Right forelimb (tissue), 1 donor: Measurements from ENCODE around the gene LRR1.
A peak's percentile ranks its signal among the peaks of the same experiment; 100 is the strongest.
"Not testable (repeated sequence)": the region's sequence is repeated elsewhere in the genome, so short reads cannot be mapped to it uniquely, and the experiment has no call there.

Experiments used
- DNase-seq: peaks from one replicate; pipeline ENCODE4 v3.0.0-alpha.2; 2018

The LRR1 gene

DNA sequence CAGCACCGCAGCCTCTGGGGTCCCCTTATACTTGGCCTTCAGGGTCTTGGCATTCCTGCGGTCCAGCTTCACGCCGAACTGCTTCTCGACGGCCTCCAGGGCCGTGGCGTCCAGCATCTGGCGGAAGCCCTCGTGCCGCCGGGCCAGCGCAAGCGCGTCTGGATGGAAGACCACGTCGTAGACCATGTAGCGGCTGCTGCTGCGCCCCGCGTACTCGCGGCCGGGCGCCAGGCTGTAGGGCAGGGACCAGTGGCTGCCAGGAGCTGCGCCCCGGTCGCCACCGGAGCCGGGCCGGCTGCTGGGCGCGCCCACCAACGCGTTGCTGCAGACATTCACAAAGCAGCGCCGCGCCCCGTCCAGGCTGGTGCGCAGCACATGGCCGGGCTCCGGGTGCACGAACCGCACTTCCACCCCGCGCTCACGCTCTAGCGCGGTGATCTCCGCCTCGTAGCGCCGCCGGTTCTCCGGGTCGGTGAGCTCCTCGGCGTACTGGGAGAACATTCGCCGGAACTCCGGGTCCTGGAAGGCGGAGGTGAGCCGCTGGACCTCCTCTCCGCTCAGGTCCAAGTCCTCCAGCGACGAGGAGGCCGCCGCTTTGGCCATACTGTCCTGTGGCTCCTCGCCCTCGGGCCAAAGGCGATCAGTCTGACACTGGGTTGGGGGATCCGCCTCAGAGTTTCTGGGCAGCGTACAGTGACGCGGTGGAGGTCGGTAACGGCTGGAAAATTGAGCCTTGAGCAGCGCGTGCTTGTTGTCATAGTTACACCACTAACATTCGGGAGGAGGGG, 36.0 kb downstream of the LRR1 start, which contains the start of gene DNAAF2:
TSS of gene DNAAF2 (minus strand) at position 698 of the 788 bp plus-strand sequence. CDS start at position 603, 95 bp downstream.
- DNase-seq: peak; percentile 80

DNA sequence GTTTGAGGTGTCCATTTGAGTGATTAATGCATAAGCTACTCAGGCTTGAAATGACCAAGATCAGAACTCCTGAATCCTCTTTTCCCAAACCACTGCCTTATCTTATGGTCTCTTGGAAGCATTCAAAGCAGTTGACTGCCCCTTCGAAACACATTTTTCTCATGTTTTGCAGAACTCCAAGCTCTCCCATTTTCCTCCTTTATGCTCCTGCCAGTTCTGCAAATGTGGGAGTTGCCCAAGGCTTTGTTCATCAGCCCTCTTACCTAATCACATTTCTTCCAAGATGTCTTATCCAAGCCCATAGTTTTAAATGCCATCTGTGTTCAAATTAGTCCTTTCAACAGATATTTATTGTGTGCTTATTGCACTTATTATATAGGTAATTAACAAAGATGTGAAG, 38.1 kb downstream of the LRR1 start:
- DNase-seq: no peak

DNA sequence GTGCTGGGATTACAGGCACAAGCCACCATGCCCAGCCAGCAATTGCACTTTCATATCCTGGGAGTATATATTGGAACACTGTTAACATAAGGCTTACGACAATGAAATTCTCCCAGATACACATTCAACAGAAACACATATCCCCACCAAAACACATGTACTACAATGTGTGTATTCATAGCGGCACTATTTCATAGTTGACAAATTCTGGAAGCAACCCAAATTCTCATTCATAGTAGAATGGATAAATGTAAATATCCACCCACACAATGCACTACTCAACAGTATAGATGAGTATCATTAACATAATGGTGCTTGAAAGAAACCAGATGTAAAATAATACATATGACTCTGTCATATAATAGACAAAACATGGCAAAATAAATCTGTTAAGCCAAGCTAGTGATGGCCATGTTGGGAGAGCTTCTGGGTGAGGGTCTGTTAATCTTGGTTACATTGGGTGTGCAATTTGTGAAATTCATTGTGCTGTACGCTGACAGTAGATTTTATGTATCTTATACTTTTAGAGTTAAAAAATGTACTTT, 38.9 kb downstream of the LRR1 start:
- no peak for DNase-seq

DNA sequence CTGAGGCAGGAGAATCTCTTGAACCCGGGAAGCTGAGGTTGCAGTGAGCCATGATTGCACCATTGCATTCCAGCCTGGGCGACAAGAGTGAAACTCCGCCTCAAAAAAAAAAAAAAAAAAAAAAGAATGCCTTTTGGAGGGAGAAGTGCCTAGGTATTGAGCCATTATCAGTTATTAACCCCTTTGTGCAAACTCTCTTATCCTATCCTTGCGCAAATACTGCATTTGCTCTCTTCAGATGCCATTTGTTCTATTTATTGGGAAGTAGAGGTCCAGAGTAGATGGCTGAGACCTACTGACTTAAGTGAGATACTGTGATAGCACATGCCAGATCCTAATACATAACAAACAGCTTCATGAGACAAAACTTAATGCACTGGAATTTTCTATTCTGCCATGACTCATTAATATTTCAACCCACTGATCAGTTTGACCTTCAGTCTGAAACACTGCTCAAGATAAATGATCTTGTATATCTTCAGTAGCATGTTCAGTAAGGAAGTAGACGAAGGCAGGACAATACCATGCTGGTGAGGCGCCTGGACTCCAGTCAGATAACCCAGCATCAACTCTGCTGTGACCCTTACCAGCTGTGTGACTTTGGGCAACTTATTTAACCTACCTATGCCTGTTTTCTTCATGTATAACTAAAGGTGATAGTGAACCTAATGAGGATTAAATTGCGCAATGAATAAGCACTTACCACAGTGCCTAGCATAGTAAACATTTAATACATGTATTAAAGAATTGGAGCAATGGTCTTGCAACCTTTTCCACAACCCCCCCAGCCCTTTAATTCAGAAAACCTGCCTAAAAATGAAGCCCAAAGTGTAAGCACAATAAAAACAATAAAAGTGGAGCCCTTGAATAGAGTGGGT, 42.0 kb downstream of the LRR1 start:
- DNase-seq: no peak

DNA sequence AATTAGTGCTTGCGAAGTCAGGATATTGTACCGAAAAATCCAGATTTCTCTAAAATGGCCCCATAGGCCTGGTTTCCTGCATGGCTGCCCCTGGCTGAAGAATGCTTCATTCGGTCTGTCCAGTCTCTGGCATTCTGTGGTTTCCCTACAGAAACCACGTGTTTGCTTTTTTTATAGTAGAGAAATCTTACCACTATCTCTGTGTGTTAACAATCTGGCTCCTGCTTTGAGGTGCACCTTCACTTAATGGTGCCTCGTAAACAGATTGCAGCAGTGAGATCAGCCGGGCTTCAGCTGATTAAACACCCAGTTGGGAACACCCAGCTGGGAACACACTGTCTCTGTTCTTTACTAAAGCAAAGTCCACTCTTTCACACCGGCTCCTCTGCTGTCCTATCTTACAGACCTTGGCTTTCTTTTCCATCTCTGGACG, 43.0 kb downstream of the LRR1 start:
- DNase-seq: no peak

DNA sequence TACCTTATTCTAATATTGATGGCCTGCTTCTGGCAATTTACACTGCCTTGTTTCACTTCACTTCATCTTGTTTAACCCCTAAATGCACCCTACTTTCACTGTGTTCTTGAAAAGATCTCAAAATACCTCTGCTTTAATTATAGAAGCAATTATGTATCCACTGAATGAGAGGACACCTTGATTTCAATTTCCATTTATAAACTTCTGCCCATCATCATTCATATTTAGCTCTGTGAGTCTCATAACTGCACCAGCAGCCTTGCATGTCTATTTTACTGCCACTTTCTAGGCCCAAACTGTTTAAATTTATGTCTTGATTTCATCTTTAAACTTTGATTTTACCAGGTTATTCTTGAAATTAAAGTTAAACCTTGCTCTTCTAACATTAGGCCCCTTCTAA, 43.4 kb downstream of the LRR1 start:
- no peak for DNase-seq

DNA sequence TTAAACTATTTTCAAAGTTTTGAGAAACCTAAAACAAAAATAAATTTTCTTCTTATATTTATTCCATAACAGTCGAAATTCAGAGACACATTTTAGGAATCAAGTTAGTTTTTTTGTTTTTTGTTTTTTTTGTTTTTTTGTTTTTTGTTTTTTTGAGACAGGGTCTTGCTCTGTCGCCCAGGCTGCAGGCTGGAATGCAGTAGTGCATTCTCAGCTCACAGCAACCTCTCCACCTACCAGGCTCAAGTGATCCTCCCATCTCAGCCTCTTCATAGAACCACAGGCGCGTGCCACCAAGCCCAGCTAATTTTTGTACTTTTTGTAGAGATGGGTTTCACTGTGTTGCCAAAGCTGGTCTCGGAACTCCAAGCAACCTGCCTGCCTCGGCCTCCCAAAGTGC, 54.8 kb downstream of the LRR1 start:
- DNase-seq: no peak

DNA sequence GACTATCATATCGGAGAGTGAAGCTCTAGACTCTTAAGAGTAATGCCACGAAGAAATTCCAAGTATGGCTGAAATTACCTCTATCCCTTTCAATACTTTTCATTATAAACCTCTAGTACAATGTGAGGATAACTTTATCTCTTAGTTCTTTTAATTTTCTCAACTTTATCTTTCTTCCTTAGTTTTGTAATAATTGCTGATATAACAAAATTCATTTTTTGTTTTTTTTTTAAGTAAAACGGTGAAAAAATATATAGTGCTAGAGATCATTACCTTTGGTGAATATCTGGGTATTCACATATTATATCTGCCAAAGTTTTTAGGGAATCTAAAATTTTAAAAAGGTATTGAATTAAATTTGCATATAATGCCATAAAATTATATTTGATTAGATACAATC, 55.8 kb downstream of the LRR1 start:
- no peak for DNase-seq

DNA sequence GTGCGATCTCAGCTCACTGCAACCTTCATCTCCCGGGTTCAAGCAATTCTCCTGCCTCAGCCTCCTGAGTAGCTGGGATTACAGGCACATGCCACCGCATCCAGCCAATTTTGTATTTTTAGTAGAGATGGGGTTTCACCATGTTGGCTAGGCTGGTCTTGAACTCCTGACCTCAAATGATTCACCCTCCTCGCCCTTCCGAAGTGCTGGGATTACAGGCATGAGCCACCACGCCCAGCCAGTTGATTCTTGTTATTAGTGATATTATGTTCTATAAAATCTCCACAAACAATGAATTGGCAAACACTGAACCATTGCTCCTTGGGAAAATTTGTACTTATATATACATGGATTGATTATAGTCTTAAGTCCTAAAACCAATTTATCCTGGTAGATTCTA, 58.8 kb downstream of the LRR1 start:
- DNase-seq: not testable (repeated sequence)

DNA sequence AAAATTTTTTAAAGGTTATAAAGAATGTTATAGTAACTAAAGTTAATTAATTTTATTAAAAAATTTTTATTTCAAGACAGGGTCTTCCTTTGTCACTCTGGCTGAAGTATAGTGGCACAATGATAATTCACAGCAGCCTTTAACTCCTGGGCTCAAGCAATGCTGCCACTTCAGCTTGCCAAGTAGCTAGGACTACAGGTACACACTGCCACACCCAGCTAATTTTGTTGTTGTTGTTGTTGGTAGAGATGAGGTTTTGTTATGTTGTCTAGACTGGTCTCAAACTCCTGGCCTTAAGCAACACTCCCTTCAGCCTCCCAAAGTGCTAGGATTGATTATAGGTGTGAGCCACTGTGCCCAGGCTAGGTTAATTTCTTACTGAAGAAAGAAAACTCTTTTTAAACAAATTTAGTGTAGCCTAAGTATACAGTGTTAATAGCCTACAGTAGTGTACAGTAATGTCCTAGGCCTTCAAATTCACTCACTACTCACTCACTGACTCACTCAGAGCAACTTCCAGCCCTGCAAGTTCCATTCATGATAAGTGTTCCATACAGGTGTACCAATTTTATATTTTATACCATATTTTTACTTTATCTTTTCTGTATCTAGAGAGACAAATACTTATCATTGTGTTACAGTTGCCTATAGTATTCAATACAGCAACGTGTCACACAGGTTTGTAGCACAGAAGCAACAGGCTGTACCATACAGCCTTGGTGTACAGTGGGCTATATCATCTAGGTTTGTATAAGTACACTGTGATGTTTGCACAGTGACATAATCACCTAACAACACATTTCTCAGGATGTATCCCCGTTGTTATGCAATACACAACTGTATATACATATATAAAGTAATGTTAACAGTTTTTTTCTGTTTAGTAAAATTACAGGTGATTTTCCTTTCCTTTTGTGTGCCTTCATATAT, 61.1 kb downstream of the LRR1 start:
- DNase-seq: no peak
